Sigmoid colon (tissue), 7 donors: ENCODE results near the gene CCNT1. TPM values are rescaled to one million over a fixed set of nuclear protein-coding genes. Genes with fewer than 3 reads are reported as not detected.

Source experiments
- DNase-seq: peaks from one replicate; pipeline ENCODE4 v3.0.0-alpha.2; 2019
- H3K27ac ChIP-seq, 4 donors: fragments of 200-600 bp; sonication (generic); one replicate each; pipeline ENCODE4 v1.5.1; 2016 to 2019; ENCODE audit warnings: mild to moderate bottlenecking in 1 of 4
- H3K27me3 ChIP-seq, 3 donors: fragments of 200-600 bp; sonication (generic); one replicate each; pipeline ENCODE4 v1.5.1; 2019; ENCODE audit warnings: mild to moderate bottlenecking in 1 of 3
- H3K36me3 ChIP-seq, 4 donors: fragments of 200-600 bp; sonication (generic); one replicate each; pipeline ENCODE4 v1.5.1; 2016 to 2019
- H3K4me1 ChIP-seq, 4 donors: fragments of 200-600 bp; sonication (generic); one replicate each; pipeline ENCODE4 v1.5.1; 2017 to 2019
- H3K4me3 ChIP-seq, 4 donors: fragments of 200-600 bp; sonication (generic); one replicate each; pipeline ENCODE4 v1.5.1; 2017 to 2019; ENCODE audit warnings: mild to moderate bottlenecking in 2 of 4, moderate library complexity in 1 of 4
- H3K9me3 ChIP-seq, 4 donors: fragments of 200-600 bp in 3 of 4; sonication (generic) in 3 of 4; one replicate each; pipeline versions ENCODE4 v1.5.1 to v1.6.1; 2013 to 2019
- EP300 ChIP-seq, 4 donors: sonication (generic); formaldehyde crosslinking; IDR thresholded peaks; one replicate each; pipeline ENCODE4 v1.6.1; 2017; ENCODE audit warnings: antibody characterized with exemption in 4 of 4
- POLR2A ChIP-seq, 2 donors: fragments of 450-650 bp; IDR thresholded peaks; one replicate each; pipeline ENCODE4 v1.6.1; 2016; ENCODE audit warnings: antibody characterized with exemption in 2 of 2, mild to moderate bottlenecking in 2 of 2, moderate library complexity in 2 of 2
- POLR2AphosphoS5 ChIP-seq, 4 donors: sonication (generic); formaldehyde crosslinking; IDR thresholded peaks; one replicate each; pipeline ENCODE4 v1.6.1; 2017; ENCODE audit warnings: antibody characterized with exemption in 4 of 4
- whole genome bisulfite sequencing, 2 donors: extraction: QIAGEN DNeasy Blood & Tissue Kit; methylation state at CpG; one replicate each; pipeline ENCODE4 v1.1.7; 2013; 5-methylcytosine and 5-hydroxymethylcytosine counted together
- intact Hi-C: fragments of 100-400 bp; cut with DNase I; formaldehyde crosslinking; loops from one replicate; pipeline ENCODE4 v1.15.1; 2023
- polyA plus RNA-seq, 3 donors: library from polyadenylated mRNA; stranded (reverse); fragments of 200-250 nt; gene quantifications; one replicate each; pipeline ENCODE4 v1.2.3, GENCODE V29; 2013
- total RNA-seq, 4 donors: library from RNA; depleted of rRNA; stranded (reverse); fragments of >200 nt; gene quantifications; one replicate each; pipeline ENCODE4 v1.1.0, GENCODE V29; 2016
- TF ChIP-seq, protein P1 (sequence below), 4 experiments: fragments of 450-650 bp in 3 of 4; fragments of 200-600 bp in 1 of 4; IDR thresholded peaks; one replicate each; pipeline ENCODE4 v1.5.1; 2016 to 2019; ENCODE audit warnings: antibody characterized with exemption in 4 of 4, mild to moderate bottlenecking in 3 of 4, moderate library complexity in 2 of 4
- donor health status: healthy with polysubstance abuse.
- donor health status: Bipolar disorder and iron deficiency.
- donor health status: healthy.

The CCNT1 gene
- total RNA-seq: 10 to 100 TPM; 20.7 to 29.2 (median 23.9) TPM
- polyA plus RNA-seq: 1 to 10 TPM; 3.0 to 7.9 (median 3.7) TPM

DNA sequence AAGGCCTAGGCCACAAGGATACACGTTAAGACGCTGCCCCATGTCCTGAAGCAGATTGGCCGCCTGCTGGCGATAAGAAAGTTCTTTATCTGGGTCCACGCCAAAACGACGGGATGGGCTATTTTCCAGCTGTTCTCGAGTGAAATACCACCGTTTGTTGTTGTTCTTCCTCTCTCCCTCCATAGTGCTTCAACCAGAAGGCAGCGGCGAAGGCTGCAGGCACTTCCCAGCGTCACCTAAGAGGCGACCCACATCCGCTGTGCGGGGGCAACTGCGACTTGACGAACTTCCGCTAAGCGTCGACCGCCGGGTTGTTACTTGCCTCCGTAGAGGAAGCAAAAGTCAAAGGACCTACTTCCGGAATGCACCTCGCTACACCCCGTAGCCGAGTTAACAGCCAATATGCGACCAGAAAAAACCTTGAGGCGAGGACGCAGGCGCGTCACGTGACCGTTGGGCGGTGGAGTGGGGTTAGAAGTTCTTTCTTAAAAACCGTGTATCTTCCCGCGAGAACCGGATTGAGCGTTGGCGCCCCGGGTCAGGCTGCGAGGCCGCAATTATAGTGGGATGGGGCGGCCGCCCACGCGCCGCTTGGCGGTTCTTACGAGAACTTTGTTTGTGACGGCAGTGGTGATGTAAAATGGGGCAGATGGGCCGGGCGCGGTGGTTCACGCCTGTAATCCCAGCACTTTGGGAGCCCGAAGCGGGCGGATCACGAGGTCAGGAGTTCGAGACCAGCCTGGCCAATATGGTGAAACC lies at the start of gene CCNT1:
CCNT1 (minus strand) TSS at position 215 of the 759 bp plus-strand sequence; CDS start at position 183, 32 bp downstream.
- H3K27me3 ChIP-seq: no peaks in the 10 kb centered on the region
- H3K9me3 ChIP-seq: peaks cover 0 to 5% (median under 1%) of the 10 kb centered on the region in 4 donors
- peaks cover 0 to 24% (median 8%) of the 10 kb centered on the region in 4 donors for H3K36me3 ChIP-seq
- TF ChIP-seq, protein P1, sequence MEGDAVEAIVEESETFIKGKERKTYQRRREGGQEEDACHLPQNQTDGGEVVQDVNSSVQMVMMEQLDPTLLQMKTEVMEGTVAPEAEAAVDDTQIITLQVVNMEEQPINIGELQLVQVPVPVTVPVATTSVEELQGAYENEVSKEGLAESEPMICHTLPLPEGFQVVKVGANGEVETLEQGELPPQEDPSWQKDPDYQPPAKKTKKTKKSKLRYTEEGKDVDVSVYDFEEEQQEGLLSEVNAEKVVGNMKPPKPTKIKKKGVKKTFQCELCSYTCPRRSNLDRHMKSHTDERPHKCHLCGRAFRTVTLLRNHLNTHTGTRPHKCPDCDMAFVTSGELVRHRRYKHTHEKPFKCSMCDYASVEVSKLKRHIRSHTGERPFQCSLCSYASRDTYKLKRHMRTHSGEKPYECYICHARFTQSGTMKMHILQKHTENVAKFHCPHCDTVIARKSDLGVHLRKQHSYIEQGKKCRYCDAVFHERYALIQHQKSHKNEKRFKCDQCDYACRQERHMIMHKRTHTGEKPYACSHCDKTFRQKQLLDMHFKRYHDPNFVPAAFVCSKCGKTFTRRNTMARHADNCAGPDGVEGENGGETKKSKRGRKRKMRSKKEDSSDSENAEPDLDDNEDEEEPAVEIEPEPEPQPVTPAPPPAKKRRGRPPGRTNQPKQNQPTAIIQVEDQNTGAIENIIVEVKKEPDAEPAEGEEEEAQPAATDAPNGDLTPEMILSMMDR (IDR thresholded peaks at IDR 0.05): peak; percentile 37 to 59 (median 54)
- TF ChIP-seq POLR2A (IDR thresholded peaks at IDR 0.05): peak; percentile 72 to 81
- TF ChIP-seq POLR2AphosphoS5 (IDR thresholded peaks at IDR 0.05): peak; percentile 86 to 96 (median 94)
- TF ChIP-seq EP300 (IDR thresholded peaks at IDR 0.05): peak in 2 of 4 donors; percentile 57 to 87
- H3K4me1 ChIP-seq: peaks cover 0 to 36% (median 34%) of the 10 kb centered on the region in 4 donors
- 0% methylated on average over 61 of the region's 61 CpGs for WGBS, 2 donors
- H3K27ac ChIP-seq: peak within 1 kb of the TSS; percentile 86 to 91 (median 90)
- DNase-seq: peak; percentile 100
- peak within 1 kb of the TSS; percentile 60 to 74 (median 68) for H3K4me3 ChIP-seq
- intact Hi-C loops: loop anchor here (1.0 to 10.0 kb wide), 2 partner anchors 34 to 298 kb away; partner anchors contain the start of genes KANSL2 and PRKAG1

DNA sequence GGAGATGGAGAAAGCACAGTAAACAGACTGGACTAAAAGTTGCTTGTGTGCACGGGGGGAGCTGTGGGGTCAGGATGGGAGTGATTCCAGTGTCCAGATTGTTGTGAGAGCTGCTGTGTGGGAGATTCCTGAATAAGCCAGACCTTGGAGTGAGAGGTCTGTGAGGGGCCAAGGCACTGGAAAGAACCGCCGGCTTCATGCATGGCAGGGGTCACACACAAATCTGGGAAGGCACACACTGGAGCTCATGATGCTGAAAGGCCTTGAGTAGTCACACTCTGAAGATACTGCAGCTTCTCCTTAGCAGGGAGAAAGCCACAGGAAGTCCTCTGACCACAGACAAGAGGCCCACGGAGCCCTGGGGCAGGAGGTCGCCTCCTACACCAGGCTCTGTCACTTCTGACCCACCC lies 49.3 kb upstream of the CCNT1 start:
- no peaks in the 10 kb centered on the region for H3K4me1 ChIP-seq
- no peak for DNase-seq
- no peaks in the 10 kb centered on the region for H3K9me3 ChIP-seq
- 61 to 82% methylated on average over 5 of the region's 5 CpGs for WGBS, 2 donors
- TF ChIP-seq POLR2AphosphoS5 (IDR thresholded peaks at IDR 0.05): no peak
- TF ChIP-seq POLR2A (IDR thresholded peaks at IDR 0.05): no peak
- TF ChIP-seq EP300 (IDR thresholded peaks at IDR 0.05): no peak
- TF ChIP-seq, protein P1 (IDR thresholded peaks at IDR 0.05): no peak
- peak overlapping the region in 2 of 4 donors; percentile 8 to 25 for H3K27ac ChIP-seq
- no peak overlapping the region for H3K4me3 ChIP-seq
- peaks cover 4 to 50% (median 11%) of the 10 kb centered on the region in 4 donors for H3K36me3 ChIP-seq
- intact Hi-C loops: no loop called here
- no peaks in the 10 kb centered on the region for H3K27me3 ChIP-seq

DNA sequence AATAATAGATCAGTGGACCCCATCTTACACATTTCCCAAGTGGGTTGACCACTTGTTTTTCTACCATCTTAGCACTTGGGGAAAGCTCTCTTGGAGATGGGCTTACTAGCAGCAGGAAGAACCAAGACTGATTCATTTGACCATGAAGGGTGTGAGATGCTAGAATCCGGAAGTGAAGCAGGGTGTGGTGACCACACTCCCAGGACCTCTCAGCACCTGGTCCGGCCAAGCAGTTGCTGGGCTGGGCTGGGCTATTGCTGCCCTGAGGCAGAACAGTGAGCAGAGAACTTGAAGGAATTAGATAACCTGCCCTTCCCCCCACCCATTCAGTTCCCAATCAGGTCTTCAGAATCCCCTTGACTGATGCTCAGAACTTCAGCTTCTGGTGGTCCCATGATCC lies 48.0 kb upstream of the CCNT1 start:
- Histone ChIP-seq H3K4me1 (no peaks in the 10 kb centered on the region), H3K36me3 (peaks cover 0 to 38% (median 7%) of the 10 kb centered on the region in 4 donors), H3K9me3 (no peaks in the 10 kb centered on the region), H3K4me3 (no peak overlapping the region), H3K27ac (no peak overlapping the region), H3K27me3 (no peaks in the 10 kb centered on the region)
- intact Hi-C loops: no loop called here
- 13 to 64% methylated on average over 2 of the region's 2 CpGs for WGBS, 2 donors
- no peak for DNase-seq
- no peak for TF ChIP-seq POLR2AphosphoS5 (IDR thresholded peaks at IDR 0.05)
- TF ChIP-seq, protein P1 (IDR thresholded peaks at IDR 0.05): no peak
- no peak for TF ChIP-seq EP300 (IDR thresholded peaks at IDR 0.05)
- TF ChIP-seq POLR2A (IDR thresholded peaks at IDR 0.05): no peak

DNA sequence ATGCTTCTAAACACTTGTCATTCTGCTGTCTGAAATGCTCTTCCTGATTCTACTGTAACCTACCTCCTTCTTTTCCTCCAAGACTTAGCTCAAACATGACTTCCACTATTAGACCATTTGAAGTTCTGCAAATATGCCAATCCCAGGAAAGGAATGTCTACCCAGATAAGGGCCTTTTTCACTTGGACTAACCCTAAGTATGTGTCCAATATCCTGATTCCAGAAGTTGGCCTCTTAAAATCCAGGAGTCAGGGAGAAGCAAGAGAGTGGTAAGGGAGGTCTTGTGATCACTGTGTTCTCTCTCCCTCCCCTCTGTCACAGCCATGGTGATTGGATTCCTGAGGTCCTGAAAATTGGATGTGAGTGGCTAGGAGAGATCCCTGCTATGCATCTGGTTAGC lies 42.2 kb upstream of the CCNT1 start:
- no peak for TF ChIP-seq POLR2A (IDR thresholded peaks at IDR 0.05)
- TF ChIP-seq POLR2AphosphoS5 (IDR thresholded peaks at IDR 0.05): no peak
- DNase-seq: no peak
- Histone ChIP-seq H3K4me1 (peaks cover 0 to 2% (median 0%) of the 10 kb centered on the region in 4 donors), H3K27ac (no peak overlapping the region), H3K36me3 (no peaks in the 10 kb centered on the region), H3K4me3 (no peak overlapping the region), H3K27me3 (no peaks in the 10 kb centered on the region), H3K9me3 (no peaks in the 10 kb centered on the region)
- intact Hi-C loops: no loop called here

DNA sequence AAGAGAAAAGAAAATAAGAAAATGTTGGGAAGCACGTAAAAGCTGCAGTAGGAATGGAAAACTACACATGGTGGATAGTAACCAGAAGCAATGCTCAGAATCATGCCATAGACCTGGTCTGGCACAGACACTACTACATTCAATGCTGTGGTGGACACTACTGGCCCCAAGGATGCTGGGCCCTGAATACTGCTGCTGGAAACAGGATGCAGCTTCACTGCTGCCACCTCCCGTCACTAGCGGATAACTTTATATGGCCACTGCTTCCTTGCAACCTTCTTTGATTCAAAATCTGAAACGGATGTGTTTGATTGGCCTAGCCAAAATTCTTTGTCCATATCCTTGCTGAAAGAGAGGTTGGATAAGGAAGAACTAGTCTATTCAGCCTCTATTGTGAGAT lies 41.7 kb upstream of the CCNT1 start:
- TF ChIP-seq POLR2A (IDR thresholded peaks at IDR 0.05): no peak
- TF ChIP-seq, protein P1 (IDR thresholded peaks at IDR 0.05): no peak
- H3K36me3 ChIP-seq: no peaks in the 10 kb centered on the region
- H3K27me3 ChIP-seq: no peaks in the 10 kb centered on the region
- intact Hi-C loops: no loop called here
- peak; percentile 27 for DNase-seq
- peaks cover 0 to 4% (median 0%) of the 10 kb centered on the region in 4 donors for H3K4me1 ChIP-seq
- no peak overlapping the region for H3K4me3 ChIP-seq
- WGBS, 2 donors: 56 to 75% methylated on average over 4 of the region's 4 CpGs
- H3K27ac ChIP-seq: no peak overlapping the region
- H3K9me3 ChIP-seq: no peaks in the 10 kb centered on the region
